ENCODE measurements around the gene FAM181B.

- TF ChIP-seq CTCF (IDR thresholded peaks at IDR 0.05; ENCODE audit: poor library complexity), result no peak
- no peak for TF ChIP-seq EZH2 (IDR thresholded peaks at IDR 0.05; ENCODE audit: borderline replicate concordance)
- no peak for TF ChIP-seq EZH2phosphoT487 (IDR thresholded peaks at IDR 0.05; ENCODE audit: low read depth, severe bottlenecking, unreplicated experiment)
Measured at GRCh38 chr11:82747471-82747870, 13.8 kb upstream of the FAM181B start.

Measured in hepatocyte (in vitro differentiated cells).